Astrocyte (in vitro differentiated cells and primary cell): ENCODE results near the gene ELP6.

Source experiments
- EZH2 ChIP-seq: IDR thresholded peaks from 2 replicates; pipeline ENCODE4 v1.6.1; 2012; ENCODE audit warnings: mild to moderate bottlenecking, low read length, inconsistent platforms; ENCODE audit not compliant: insufficient read depth
- TF ChIP-seq, protein P1 (sequence below): IDR thresholded peaks from 2 replicates; pipeline ENCODE4 v1.5.1; 2011; ENCODE audit warnings: low read depth, mild to moderate bottlenecking, inconsistent platforms, low read length, moderate library complexity; ENCODE audit not compliant: insufficient read depth

- TF ChIP-seq, protein P1, sequence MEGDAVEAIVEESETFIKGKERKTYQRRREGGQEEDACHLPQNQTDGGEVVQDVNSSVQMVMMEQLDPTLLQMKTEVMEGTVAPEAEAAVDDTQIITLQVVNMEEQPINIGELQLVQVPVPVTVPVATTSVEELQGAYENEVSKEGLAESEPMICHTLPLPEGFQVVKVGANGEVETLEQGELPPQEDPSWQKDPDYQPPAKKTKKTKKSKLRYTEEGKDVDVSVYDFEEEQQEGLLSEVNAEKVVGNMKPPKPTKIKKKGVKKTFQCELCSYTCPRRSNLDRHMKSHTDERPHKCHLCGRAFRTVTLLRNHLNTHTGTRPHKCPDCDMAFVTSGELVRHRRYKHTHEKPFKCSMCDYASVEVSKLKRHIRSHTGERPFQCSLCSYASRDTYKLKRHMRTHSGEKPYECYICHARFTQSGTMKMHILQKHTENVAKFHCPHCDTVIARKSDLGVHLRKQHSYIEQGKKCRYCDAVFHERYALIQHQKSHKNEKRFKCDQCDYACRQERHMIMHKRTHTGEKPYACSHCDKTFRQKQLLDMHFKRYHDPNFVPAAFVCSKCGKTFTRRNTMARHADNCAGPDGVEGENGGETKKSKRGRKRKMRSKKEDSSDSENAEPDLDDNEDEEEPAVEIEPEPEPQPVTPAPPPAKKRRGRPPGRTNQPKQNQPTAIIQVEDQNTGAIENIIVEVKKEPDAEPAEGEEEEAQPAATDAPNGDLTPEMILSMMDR: no peak
- no peak for TF ChIP-seq EZH2
These were observed 22.3 kb downstream of the ELP6 start for GRCh38 chr3:47491186-47491585.
